GM21360 (cell line): ENCODE data around the gene JAGN1.
"Not testable (repeated sequence)": the region's sequence is repeated elsewhere in the genome, so short reads cannot be mapped to it uniquely, and the experiment has no call there.

Experiments used
- ATAC-seq: cut with Tn5 transposase; IDR thresholded peaks from one replicate; pipeline ENCODE4 v1.9.1; 2021; ENCODE audit warnings: mild to moderate bottlenecking, moderate library complexity; ENCODE audit not compliant: unreplicated experiment

JAGN1 gene

GRCh38 chr3:9897408-9898372 is 7.3 kb downstream of the JAGN1 start:
- ATAC-seq = no peak

- no peak for ATAC-seq
Observed at GRCh38 chr3:9898467-9899241, 8.2 kb downstream of the JAGN1 start.

- no peak for ATAC-seq
Observed at GRCh38 chr3:9899289-9899791, 8.9 kb downstream of the JAGN1 start.

DNA sequence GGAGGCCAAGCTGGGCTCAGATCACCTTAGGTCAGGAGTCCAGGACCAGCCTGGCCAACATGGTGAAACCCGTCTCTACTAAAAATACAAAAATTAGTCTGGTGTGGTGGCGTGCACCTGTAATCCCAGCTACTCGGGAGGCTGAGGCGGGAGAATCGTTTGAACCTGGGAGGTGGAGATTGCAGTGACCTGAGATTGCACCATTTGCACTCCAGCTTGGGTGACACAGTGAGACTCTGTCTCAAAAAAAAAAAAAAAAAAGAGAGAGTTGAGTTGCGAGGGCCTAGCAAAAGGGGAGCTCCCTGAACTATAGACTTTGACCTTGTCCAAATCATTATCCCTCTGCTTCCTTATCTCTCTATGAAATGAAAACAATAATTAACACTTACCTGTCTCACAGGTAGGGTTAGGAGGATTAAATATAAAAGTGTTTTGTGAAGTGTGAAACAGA is 10.6 kb downstream of the JAGN1 start:
- ATAC-seq = not testable (repeated sequence)

DNA sequence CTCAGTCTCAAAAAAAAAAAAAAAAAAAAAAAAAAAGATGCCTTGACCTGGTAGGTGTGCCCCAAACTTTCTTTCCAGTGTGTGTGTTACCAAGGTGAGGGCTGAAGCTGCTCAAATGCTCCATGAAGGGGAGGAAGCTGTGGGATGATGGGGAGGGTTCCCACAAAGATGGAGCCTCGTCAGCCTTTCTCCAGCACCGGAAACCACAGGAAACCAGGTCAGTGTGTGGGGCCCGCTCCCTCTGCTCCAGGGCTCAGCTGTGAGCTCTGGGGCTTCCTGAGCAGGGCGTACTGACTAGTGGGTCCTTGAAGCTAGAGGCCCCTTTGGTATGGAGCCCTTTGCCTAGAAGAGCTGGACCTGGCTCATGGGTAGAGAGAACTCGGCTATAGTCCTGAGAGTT is 11.6 kb downstream of the JAGN1 start:
- ATAC-seq = no peak

GRCh38 chr3:9902372-9903237 is 12.2 kb downstream of the JAGN1 start, which contains the start of gene IL17RE:
Gene IL17RE, plus strand, starts transcription at chr3:9902848. Its CDS starts 85 bp downstream, at chr3:9902933.
- ATAC-seq = no peak

GRCh38 chr3:9903238-9903624 is 12.8 kb downstream of the JAGN1 start:
- no peak for ATAC-seq

DNA sequence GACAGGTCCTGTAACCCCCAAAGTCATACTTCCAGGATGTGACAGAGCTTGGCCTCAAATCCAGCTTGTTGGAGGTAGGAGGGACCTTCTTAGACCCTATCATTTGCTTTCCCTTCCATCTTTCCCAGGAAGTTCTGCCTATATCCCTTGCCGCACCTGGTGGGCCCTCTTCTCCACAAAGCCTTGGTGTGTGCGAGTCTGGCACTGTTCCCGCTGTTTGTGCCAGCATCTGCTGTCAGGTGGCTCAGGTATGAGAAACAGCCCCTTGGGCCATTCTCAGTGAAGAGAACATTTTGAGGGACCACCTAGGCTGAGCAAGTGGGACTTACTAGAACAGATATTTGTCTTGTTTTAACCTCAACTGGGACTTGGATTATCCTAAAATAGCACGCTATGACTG is 13.5 kb downstream of the JAGN1 start:
- ATAC-seq = no peak

DNA sequence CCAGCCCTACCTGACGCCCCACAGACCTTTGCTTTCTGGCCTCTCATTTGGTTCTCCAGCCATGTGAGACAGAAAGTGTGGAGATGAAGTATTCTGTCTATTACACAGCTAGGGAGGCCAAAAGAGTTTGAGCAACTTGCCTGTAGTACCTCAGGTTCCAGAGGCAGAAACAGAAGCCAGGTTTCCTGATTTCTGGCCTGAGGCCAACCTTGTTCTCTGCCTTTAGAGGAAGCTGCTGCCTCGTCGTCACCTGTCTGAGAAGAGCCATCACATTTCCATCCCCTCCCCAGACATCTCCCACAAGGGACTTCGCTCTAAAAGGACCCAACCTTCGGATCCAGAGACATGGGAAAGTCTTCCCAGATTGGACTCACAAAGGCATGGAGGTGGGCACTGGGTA is 16.1 kb downstream of the JAGN1 start:
- no peak for ATAC-seq

- ATAC-seq = no peak
Observed at GRCh38 chr3:9908286-9908685, 17.9 kb downstream of the JAGN1 start.

DNA sequence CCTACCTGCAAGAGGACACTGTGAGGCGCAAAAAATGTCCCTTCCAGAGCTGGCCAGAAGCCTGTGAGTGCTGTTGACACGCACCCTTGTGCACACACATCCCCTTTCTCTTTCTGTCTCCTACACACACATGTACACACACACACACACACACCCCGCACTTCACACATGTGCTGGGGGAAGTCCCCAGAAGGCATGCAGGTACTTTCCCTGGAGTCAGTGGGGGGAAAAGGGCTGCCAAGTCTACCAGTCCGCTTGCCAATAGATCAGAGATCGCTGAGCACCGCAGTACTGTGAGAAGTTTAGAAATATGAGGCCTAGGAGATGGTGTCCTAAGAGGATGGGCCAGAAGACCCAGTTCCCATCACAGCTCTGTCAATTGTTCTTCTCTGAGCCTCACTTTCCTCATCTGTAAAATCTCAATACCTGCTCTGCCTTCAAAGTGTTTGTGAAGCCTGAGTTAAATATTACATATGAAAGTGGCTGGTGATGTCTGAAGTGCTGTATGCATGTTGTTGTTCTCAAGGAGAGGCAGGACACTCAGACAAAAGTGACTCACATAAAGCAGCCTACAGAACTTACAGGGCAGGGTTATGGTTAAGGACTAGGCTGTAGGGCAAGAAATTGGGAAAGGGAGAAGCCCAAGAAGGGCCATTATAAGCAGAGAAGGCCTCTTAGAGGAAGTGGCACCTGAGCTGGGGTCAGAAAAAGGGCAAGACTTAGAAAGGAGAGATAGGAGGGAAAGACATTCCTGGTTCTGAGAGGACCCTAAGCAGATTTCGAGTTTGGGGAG is 19.0 kb downstream of the JAGN1 start:
- no peak for ATAC-seq

- no peak for ATAC-seq
Observed at GRCh38 chr3:9911863-9912262, 21.5 kb downstream of the JAGN1 start.

DNA sequence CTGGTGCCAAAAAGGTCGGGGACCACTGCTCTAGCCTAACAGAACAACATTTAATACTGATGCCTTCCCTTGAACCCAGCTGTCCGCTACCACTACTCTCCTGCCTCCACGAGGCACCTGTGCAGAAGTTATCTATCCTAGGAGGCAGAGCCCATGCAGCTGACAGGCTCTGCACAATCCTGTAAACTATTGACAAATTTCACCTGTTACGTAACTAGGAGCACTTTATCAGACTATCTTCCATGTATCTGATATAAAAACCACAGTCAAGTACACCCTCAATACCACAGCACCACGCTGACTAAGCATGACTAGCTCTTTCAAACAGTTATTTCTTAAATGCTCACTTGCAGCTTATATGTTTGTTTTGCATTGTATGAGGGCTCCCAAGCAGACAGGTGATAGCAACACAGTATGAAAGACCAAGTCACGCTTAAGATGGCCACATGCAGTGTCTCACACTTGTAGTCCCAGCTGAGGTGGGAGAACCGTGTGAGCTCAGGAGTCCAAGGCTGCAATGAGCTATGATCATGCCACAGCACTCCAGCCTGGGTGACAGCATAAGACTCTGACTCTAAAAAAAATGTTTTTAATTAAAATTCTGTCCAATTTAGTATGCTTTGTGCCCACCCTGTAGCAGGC is 22.0 kb downstream of the JAGN1 start:
- ATAC-seq = no peak

GRCh38 chr3:9913601-9914000 is 23.2 kb downstream of the JAGN1 start:
- ATAC-seq = no peak

DNA sequence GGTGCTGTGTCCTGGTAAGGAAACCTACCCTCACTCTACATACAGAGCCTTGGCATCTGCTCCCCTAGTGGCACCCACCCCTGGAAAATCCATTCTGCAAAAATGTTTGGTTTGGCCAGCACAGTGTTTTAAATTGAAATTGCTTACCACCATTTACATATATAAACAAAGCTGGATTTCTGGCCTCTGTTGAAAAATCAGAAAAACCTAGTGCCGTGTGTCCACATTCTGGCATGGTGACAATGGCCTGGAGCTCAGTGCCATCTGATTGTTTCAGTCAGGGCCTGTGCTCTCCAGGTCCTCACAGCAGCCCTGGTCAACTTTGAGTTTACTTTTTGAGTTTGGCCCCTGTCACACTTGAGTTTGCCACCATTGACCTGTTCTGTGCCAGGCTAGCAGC is 23.6 kb downstream of the JAGN1 start:
- ATAC-seq = no peak

DNA sequence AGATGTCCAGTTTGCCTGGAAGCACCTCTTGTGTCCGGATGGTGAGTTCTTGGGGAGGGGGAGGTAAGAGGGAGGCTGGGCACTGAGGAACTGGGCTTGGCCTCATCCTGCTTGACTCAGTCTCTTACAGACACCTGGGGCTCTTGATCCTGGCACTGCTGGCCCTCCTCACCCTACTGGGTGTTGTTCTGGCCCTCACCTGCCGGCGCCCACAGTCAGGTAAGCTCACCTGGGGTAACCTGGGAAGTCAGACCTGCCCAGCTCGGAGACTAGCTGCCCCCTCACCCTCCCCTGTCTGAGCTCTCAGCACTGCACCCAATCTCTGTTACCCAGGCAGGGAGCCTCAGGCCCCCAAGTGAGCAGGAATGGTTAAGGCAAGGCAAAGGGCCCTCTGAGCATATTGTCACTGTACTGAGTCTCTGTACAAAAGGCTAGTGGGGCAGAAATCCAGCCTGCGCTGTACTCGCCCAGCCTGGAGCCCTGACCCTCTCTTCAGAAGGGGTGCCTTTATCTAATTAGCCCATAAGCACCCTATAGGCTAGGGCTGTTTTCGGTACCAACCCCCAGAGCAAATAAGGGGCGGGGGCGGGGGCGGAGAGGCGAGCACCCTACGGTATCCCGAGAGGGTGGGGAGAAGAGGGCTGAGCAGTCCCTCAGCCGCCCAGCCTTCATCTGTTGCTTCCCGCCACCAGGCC is 24.3 kb downstream of the JAGN1 start:
- no peak for ATAC-seq

DNA sequence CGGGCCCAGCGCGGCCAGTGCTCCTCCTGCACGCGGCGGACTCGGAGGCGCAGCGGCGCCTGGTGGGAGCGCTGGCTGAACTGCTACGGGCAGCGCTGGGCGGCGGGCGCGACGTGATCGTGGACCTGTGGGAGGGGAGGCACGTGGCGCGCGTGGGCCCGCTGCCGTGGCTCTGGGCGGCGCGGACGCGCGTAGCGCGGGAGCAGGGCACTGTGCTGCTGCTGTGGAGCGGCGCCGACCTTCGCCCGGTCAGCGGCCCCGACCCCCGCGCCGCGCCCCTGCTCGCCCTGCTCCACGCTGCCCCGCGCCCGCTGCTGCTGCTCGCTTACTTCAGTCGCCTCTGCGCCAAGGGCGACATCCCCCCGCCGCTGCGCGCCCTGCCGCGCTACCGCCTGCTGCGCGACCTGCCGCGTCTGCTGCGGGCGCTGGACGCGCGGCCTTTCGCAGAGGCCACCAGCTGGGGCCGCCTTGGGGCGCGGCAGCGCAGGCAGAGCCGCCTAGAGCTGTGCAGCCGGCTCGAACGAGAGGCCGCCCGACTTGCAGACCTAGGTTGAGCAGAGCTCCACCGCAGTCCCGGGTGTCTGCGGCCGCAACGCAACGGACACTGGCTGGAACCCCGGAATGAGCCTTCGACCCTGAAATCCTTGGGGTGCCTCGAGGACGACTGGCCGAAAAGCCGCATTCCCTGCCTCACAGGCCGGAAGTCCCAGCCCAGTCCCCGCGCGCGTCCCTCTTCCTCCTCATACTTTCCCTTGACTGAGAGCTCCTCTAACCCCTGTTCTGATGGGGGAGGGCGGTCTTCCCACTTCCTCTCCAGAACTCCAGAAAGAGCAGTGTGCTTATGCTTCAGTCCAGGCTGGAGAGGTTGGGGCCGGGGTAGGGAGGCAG is 25.1 kb downstream of the JAGN1 start:
- no peak for ATAC-seq

GRCh38 chr3:9916346-9916733 is 25.9 kb downstream of the JAGN1 start:
- ATAC-seq = no peak
